ENCODE results near the gene ABI2.

DNA sequence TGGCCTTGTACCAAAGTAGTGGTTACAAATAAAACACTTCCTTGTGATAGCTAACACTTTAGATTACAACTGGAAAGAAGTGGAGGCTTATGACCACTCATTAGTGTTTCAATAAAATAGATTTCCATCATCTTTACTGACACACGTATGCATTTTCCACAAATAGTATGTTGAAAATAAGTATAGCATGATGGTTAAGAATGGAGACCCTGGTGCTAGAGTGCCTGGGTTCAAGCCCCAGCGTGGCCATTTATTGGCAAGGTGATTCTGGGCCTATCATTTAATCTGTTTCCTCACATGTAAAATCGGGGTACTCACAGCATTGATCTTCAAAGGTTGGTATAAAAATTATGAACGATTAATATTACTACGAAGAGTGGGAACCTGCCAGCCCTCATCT lies 152.4 kb downstream of the ABI2 start:
- TF ChIP-seq, protein P1, sequence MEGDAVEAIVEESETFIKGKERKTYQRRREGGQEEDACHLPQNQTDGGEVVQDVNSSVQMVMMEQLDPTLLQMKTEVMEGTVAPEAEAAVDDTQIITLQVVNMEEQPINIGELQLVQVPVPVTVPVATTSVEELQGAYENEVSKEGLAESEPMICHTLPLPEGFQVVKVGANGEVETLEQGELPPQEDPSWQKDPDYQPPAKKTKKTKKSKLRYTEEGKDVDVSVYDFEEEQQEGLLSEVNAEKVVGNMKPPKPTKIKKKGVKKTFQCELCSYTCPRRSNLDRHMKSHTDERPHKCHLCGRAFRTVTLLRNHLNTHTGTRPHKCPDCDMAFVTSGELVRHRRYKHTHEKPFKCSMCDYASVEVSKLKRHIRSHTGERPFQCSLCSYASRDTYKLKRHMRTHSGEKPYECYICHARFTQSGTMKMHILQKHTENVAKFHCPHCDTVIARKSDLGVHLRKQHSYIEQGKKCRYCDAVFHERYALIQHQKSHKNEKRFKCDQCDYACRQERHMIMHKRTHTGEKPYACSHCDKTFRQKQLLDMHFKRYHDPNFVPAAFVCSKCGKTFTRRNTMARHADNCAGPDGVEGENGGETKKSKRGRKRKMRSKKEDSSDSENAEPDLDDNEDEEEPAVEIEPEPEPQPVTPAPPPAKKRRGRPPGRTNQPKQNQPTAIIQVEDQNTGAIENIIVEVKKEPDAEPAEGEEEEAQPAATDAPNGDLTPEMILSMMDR (IDR thresholded peaks at IDR 0.05; ENCODE audit: low read length): no peak
- no peak for TF ChIP-seq EZH2 (IDR thresholded peaks at IDR 0.05; ENCODE audit: borderline replicate concordance, low read length)

Data from OCI-LY1 (cell line).